IMR-90 (cell line): Measurements from ENCODE around the gene EPB41L1. TPM values are rescaled to one million over a fixed set of nuclear protein-coding genes. Genes with fewer than 3 reads are reported as not detected.

Source experiments
- ATAC-seq: fragments of 200-7000 bp; cut with Tn5 transposase; 2 replicates; pipeline ENCODE4 v1.9.1; 2020; ENCODE audit warnings: low read depth, mild to moderate bottlenecking, moderate library complexity
- BruUV-seq: library from RNA; stranded (reverse); fragments of 400-500 nt; replicated peaks from 2 replicates; lab custom pipeline; 2021; lab: Mats Ljungman, UMichigan
- CTCF ChIA-PET: fragments of 300-600 bp; formaldehyde crosslinking; extraction: SDS; loops from one replicate; lab custom pipeline; 2021; ENCODE audit warnings: antibody characterized with exemption; lab: Yijun Ruan, JAX
- POLR2A ChIA-PET: fragments of 300-600 bp; sonication (Branson Sonifier 250); formaldehyde crosslinking; loops from one replicate; lab custom pipeline; 2022; ENCODE audit warnings: antibody characterized with exemption; ENCODE audit not compliant: unreplicated experiment; lab: Charles Lee
- DNase-seq: peaks from one replicate; pipeline ENCODE4 v3.0.0; 2013
- H2AFZ ChIP-seq: replicated peaks from 2 replicates; pipeline ENCODE3; 2013; ENCODE audit warnings: low read length, mild to moderate bottlenecking; ENCODE audit not compliant: poor library complexity
- H2AK5ac ChIP-seq: 2 replicates; pipeline ENCODE4 v1.6.1; 2013; ENCODE audit warnings: low read depth, low read length, inconsistent platforms
- H2AK9ac ChIP-seq: replicated peaks from 2 replicates; pipeline ENCODE3; 2013; ENCODE audit warnings: mild to moderate bottlenecking, low read depth, low read length, moderate library complexity; ENCODE audit not compliant: poor library complexity
- H2BK120ac ChIP-seq: 2 replicates; pipeline ENCODE4 v1.6.1; 2013; ENCODE audit warnings: low read depth, low read length, inconsistent platforms
- H2BK15ac ChIP-seq: 3 replicates; pipeline ENCODE4 v1.6.1; 2013; ENCODE audit warnings: low read depth, low read length, inconsistent platforms
- H2BK20ac ChIP-seq: 2 replicates; pipeline ENCODE4 v1.6.1; 2013; ENCODE audit warnings: low read depth, mild to moderate bottlenecking, inconsistent platforms, low read length, moderate library complexity
- H2BK5ac ChIP-seq: 2 replicates; pipeline ENCODE4 v1.6.1; 2013; ENCODE audit warnings: mild to moderate bottlenecking, low read depth, low read length, inconsistent platforms; ENCODE audit not compliant: poor library complexity, severe bottlenecking
- H3K14ac ChIP-seq: replicated peaks from 2 replicates; pipeline ENCODE4 v1.6.1; 2013; ENCODE audit warnings: low read depth, low read length, inconsistent platforms
- H3K18ac ChIP-seq: 2 replicates; pipeline ENCODE4 v1.6.1; 2013; ENCODE audit warnings: low read depth, low read length, control low read depth
- H3K23ac ChIP-seq: 2 replicates; pipeline ENCODE4 v1.6.1; 2013; ENCODE audit warnings: low read depth, low read length, inconsistent platforms
- H3K27ac ChIP-seq: 2 replicates; pipeline ENCODE4 v1.5.1; 2013; ENCODE audit warnings: mild to moderate bottlenecking, control low read depth, low read length; ENCODE audit not compliant: insufficient read depth
- H3K27me3 ChIP-seq: 2 replicates; pipeline ENCODE4 v1.6.1; 2013; ENCODE audit warnings: low read length; ENCODE audit not compliant: control insufficient read depth, insufficient read depth
- H3K36me3 ChIP-seq: 2 replicates; pipeline ENCODE4 v1.6.1; 2013; ENCODE audit warnings: low read length, mixed read lengths; ENCODE audit not compliant: control insufficient read depth, insufficient read depth
- H3K4ac ChIP-seq: 2 replicates; pipeline ENCODE4 v1.6.1; 2013; ENCODE audit warnings: low read depth, low read length, inconsistent platforms
- H3K4me1 ChIP-seq: 2 replicates; pipeline ENCODE4 v1.6.1; 2013; ENCODE audit warnings: low read length, mixed read lengths; ENCODE audit not compliant: control insufficient read depth, insufficient read depth
- H3K4me2 ChIP-seq: 2 replicates; pipeline ENCODE4 v1.6.1; 2013; ENCODE audit warnings: low read depth, mild to moderate bottlenecking, control low read depth, low read length, moderate library complexity
- H3K4me3 ChIP-seq: 2 replicates; pipeline ENCODE4 v1.5.1; 2013; ENCODE audit warnings: low read depth, mild to moderate bottlenecking, control low read depth, low read length, moderate library complexity; ENCODE audit not compliant: insufficient read depth
- H3K56ac ChIP-seq: 2 replicates; pipeline ENCODE4 v1.6.1; 2013; ENCODE audit warnings: low read length, inconsistent platforms; ENCODE audit not compliant: insufficient read depth; ENCODE audit errors: extremely low read depth
- H3K79me1 ChIP-seq, 2 experiments: 2 replicates each; pipeline ENCODE4 v1.6.1; 2013; ENCODE audit warnings: low read length in 2 of 2, inconsistent platforms in 1 of 2, low read depth in 1 of 2
- H3K9ac ChIP-seq: 2 replicates; pipeline ENCODE4 v1.6.1; 2013; ENCODE audit warnings: low read depth, low read length, control low read depth
- H3K9me1 ChIP-seq: 2 replicates; pipeline ENCODE4 v1.6.1; 2013; ENCODE audit warnings: low read length, inconsistent platforms; ENCODE audit not compliant: insufficient read depth
- H3K9me3 ChIP-seq: 2 replicates; pipeline ENCODE4 v1.6.1; 2013; ENCODE audit warnings: low read length; ENCODE audit not compliant: control insufficient read depth, insufficient read depth
- H4K20me1 ChIP-seq: 2 replicates; pipeline ENCODE4 v1.6.1; 2013; ENCODE audit warnings: low read length, inconsistent platforms; ENCODE audit not compliant: insufficient read depth
- H4K5ac ChIP-seq: 2 replicates; pipeline ENCODE4 v1.6.1; 2013; ENCODE audit warnings: mild to moderate bottlenecking, low read depth, low read length, control low read depth
- H4K8ac ChIP-seq, 2 experiments: 2 replicates each; pipeline ENCODE4 v1.6.1; 2013; ENCODE audit warnings: low read depth in 2 of 2, low read length in 2 of 2, control low read depth in 1 of 2, inconsistent platforms in 1 of 2
- H4K91ac ChIP-seq: 2 replicates; pipeline ENCODE4 v1.6.1; 2013; ENCODE audit warnings: low read depth, low read length, inconsistent platforms; ENCODE audit not compliant: insufficient read depth
- RAD21 ChIP-seq: IDR thresholded peaks from 2 replicates; pipeline ENCODE4 v1.6.1; 2012; ENCODE audit warnings: low read length, improper control_type of control experiment
- RFX5 ChIP-seq: IDR thresholded peaks from 2 replicates; pipeline ENCODE4 v1.8.0; 2012; ENCODE audit warnings: low read depth, mild to moderate bottlenecking, low read length, moderate library complexity
- WGBS, 2 experiments: methylation state at CpG; one replicate each; pipeline versions ENCODE4 v1.1.5 to v1.1.7; 2013; ENCODE audit warnings: missing lambda C conversion rate in 2 of 2; ENCODE audit not compliant: insufficient read length in 1 of 2; ENCODE audit errors: extremely low coverage in 2 of 2; 5-methylcytosine and 5-hydroxymethylcytosine counted together
- dilution Hi-C: fragments of 300-500 bp; cut with HindIII; formaldehyde crosslinking; loops from one replicate; pipeline ENCODE4 v1.14.3; 2018; ENCODE audit warnings: low sequenced_read_pairs; ENCODE audit not compliant: unreplicated experiment
- in situ Hi-C: fragments of 300-500 bp; cut with MboI; formaldehyde crosslinking; loops from 3 replicates; pipeline ENCODE4 v1.14.3; 2019; ENCODE audit warnings: low sequenced_read_pairs, inconsistent platforms, mixed read lengths
- intact Hi-C: fragments of 100-400 bp; cut with micrococcal nuclease; formaldehyde crosslinking; loops from 2 replicates; pipeline ENCODE4 v1.10.0; 2022
- polyA plus RNA-seq, 3 experiments: library from polyadenylated mRNA; depleted of rRNA; stranded (reverse); fragments of >200 nt; gene quantifications; 2 replicates each; pipeline ENCODE4 v1.2.3, GENCODE V29; 2012; ENCODE audit warnings: low replicate concordance in 1 of 3
- total RNA-seq: library from RNA; depleted of rRNA; stranded (reverse); fragments of >200 nt; gene quantifications from 2 replicates; pipeline ENCODE4 v1.2.3, GENCODE V29; 2012

The EPB41L1 gene
- total and polyA plus RNA-seq, 2 of the 4 experiments (the other 2 are of a cell fraction), result 12.5 to 33.7 TPM

- no peaks in the 10 kb centered on the region; the same call in 1 of the 2 replicates for H4K20me1 ChIP-seq
- POLR2A ChIA-PET, result no interaction called here
- H3K4me1 ChIP-seq, result peaks cover 10% of the 10 kb centered on the region
- H2AFZ ChIP-seq, result peak overlapping the region; percentile 13
- TF ChIP-seq RFX5 (0 out of 2 replicates have a peak, but pooled peaks have one; percentile 13), RAD21 (no peak)
- in situ Hi-C loops, result loop anchor here (25.0 kb wide), 1 partner anchor 365 kb away; the partner anchor contains the start of gene PHF20
- CTCF ChIA-PET, result interaction anchor here (0.6 to 1.1 kb wide), 3 partner anchors 8 to 133 kb away, joined by 3 read pairs; no protein-coding TSS in a partner anchor
- no peak overlapping the region for H2BK15ac ChIP-seq
- no peak overlapping the region for H4K91ac ChIP-seq
- H3K4me2 ChIP-seq, result no peak overlapping the region
- H3K18ac ChIP-seq, result no peak overlapping the region
- intact Hi-C loops, result no loop called here
- peaks cover 7% of the 10 kb centered on the region for H3K9me1 ChIP-seq
- dilution Hi-C loops, result no loop called here
- H3K4ac ChIP-seq, result no peak overlapping the region
- no peak overlapping the region for H3K56ac ChIP-seq
- H2BK20ac ChIP-seq, result no peak overlapping the region
- H3K4me3 ChIP-seq, result no peak overlapping the region
- H4K8ac ChIP-seq, result no peak overlapping the region
- no peak overlapping the region for H3K9ac ChIP-seq
- no TSS peak for BruUV-seq
- no peak overlapping the region for H3K14ac ChIP-seq
- H2BK120ac ChIP-seq, result no peak overlapping the region
- no peaks in the 10 kb centered on the region for H3K79me1 ChIP-seq
- peaks cover 6% of the 10 kb centered on the region; the same call in 1 of the 2 replicates for H3K27me3 ChIP-seq
- H2AK5ac ChIP-seq, result peak overlapping the region; percentile 43; the same call in 1 of the 2 replicates
- no peak for DNase-seq
- no peak overlapping the region for H3K27ac ChIP-seq
- H2AK9ac ChIP-seq, result peak overlapping the region; percentile 33
- H2BK5ac ChIP-seq, result no peak overlapping the region
- H3K36me3 ChIP-seq, result no peaks in the 10 kb centered on the region
- WGBS, 2 experiments, result no CpG with 5 or more reads among the region's 7 CpGs
- ATAC-seq, result no peak
- H3K9me3 ChIP-seq, result no peaks in the 10 kb centered on the region
- H3K23ac ChIP-seq, result no peak overlapping the region
- H4K5ac ChIP-seq, result no peak overlapping the region
Observed at GRCh38 chr20:36126836-36127527, 27.6 kb upstream of the EPB41L1 start.
